Thyroid gland (tissue), 4 donors: ENCODE data around the gene THYN1.
"Not testable (repeated sequence)": the region's sequence is repeated elsewhere in the genome, so short reads cannot be mapped to it uniquely, and the experiment has no call there.

Source experiments
- CTCF ChIP-seq, 6 experiments: fragments of 200-600 bp in 3 of 6; fragments of 450-650 bp in 3 of 6; sonication (generic) in 3 of 6; IDR thresholded peaks; one replicate each; pipeline ENCODE4 v1.5.1; 2016 to 2019; ENCODE audit warnings: antibody characterized with exemption in 6 of 6, mild to moderate bottlenecking in 2 of 6, inconsistent platforms in 1 of 6, moderate library complexity in 1 of 6
- POLR2A ChIP-seq, 2 donors: fragments of 450-650 bp; IDR thresholded peaks; one replicate each; pipeline ENCODE4 v1.6.1; 2017; ENCODE audit warnings: antibody characterized with exemption in 2 of 2, mild to moderate bottlenecking in 2 of 2, moderate library complexity in 1 of 2

- TF ChIP-seq CTCF, POLR2A (IDR thresholded peaks at IDR 0.05): not testable (repeated sequence)
These were observed 31.2 kb upstream of the THYN1 start for GRCh38 chr11:134284349-134284748.
